Measurements from ENCODE around the gene TBC1D3G. TPM values are rescaled to one million over a fixed set of nuclear protein-coding genes. Genes with fewer than 3 reads are reported as not detected.

Gene TBC1D3G
- not detected in 2 replicates for total RNA-seq

DNA sequence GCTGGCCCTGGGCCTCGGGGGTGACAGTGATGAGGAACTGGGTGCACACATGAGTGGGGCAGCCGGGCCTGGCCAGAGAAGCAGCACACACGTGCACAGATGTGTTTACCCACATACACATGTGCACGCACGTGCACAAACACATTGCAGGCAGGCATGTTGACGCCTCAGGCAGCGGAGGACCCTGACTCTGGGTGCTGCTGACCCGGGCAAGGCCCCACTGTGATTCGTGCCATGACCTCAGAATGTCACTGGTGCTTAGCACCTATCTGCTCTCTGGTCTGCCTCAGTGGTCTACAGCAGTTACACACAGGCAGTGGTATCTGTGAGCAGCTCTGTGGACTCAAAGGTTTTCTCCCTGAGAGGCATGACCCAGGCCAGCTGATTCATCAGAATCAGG, at the start of gene TBC1D3G:
Gene TBC1D3G (plus strand): TSS at position 301 of the 400 bp plus-strand sequence. CDS start 1,528 bp downstream, outside the sequence.

Other genes starting within 250 kb of the TBC1D3G start
- not detected in 2 replicates for gene CCL3, start 233.7 kb upstream of the TBC1D3G start, total RNA-seq
- not detected in 2 replicates for gene CCL4, start 220.1 kb upstream of the TBC1D3G start, total RNA-seq
- gene TBC1D3B, start 147.2 kb upstream of the TBC1D3G start, total RNA-seq, result 0.62 and 2.0 TPM in 2 replicates
- not detected in 2 replicates for gene CCL3L1, start 127.1 kb upstream of the TBC1D3G start, total RNA-seq
- 0.56 TPM in 1 of 2 replicates, not detected in the other for gene CCL4L2, start 112.8 kb upstream of the TBC1D3G start, total RNA-seq
- not detected in 2 replicates for gene TBC1D3I, start 59.3 kb upstream of the TBC1D3G start, total RNA-seq
- gene TBC1D3H, start 64.6 kb downstream of the TBC1D3G start, total RNA-seq, result not detected in 2 replicates
- 28.8 and 31.3 TPM in 2 replicates for gene ZNHIT3, start 162.8 kb downstream of the TBC1D3G start, total RNA-seq
- 13.0 and 21.4 TPM in 2 replicates for gene MYO19, start 211.0 kb downstream of the TBC1D3G start, total RNA-seq
- 5.8 and 6.4 TPM in 2 replicates for gene PIGW, start 211.1 kb downstream of the TBC1D3G start, total RNA-seq
- 30.6 and 36.7 TPM in 2 replicates for gene GGNBP2, start 221.0 kb downstream of the TBC1D3G start, total RNA-seq